HepG2 (cell line): ENCODE results near the gene WDR70. TPM values are rescaled to one million over a fixed set of nuclear protein-coding genes. Genes with fewer than 3 reads are reported as not detected.
"Not testable (repeated sequence)": the region's sequence is repeated elsewhere in the genome, so short reads cannot be mapped to it uniquely, and the experiment has no call there.

Experiments used
- ATAC-seq: fragments of 200-7000 bp; cut with Tn5 transposase; 3 replicates; pipeline ENCODE4 v1.9.1; 2020; ENCODE audit warnings: mild to moderate bottlenecking, moderate library complexity
- BruUV-seq: library from RNA; stranded (reverse); fragments of 400-500 nt; replicated peaks from 2 replicates; lab custom pipeline; 2021; lab: Mats Ljungman, UMichigan
- CTCF ChIA-PET: fragments of 300-600 bp; formaldehyde crosslinking; extraction: SDS; loops from one replicate; lab custom pipeline; 2021; ENCODE audit warnings: low total read pairs, inconsistent platforms, low intra/inter-chr PET ratio; lab: Yijun Ruan, JAX
- POLR2A ChIA-PET: fragments of 350-600 bp; sonication (Branson Sonifier 250); formaldehyde crosslinking; loops from one replicate; lab custom pipeline; 2020; ENCODE audit warnings: antibody characterized with exemption, inconsistent platforms; lab: Yijun Ruan, JAX
- DNase-seq: peaks from one replicate; pipeline ENCODE4 v3.0.0-alpha.2; 2015; ENCODE audit warnings: low spot score
- FAIRE-seq: peaks from 3 replicates; lab custom pipeline; 2011; peaks lifted over from hg19 to GRCh38; lab: Jason Lieb, UNC
- H2AFZ ChIP-seq: one replicate; pipeline ENCODE4 v1.6.1; 2011; ENCODE audit warnings: low read length, inconsistent platforms
- H3K27ac ChIP-seq: fragments of 300-600 bp; 3 replicates; pipeline ENCODE4 v1.8.0; 2011; ENCODE audit warnings: mixed run types, mild to moderate bottlenecking, mixed read lengths, low read length, inconsistent platforms; ENCODE audit not compliant: insufficient read depth; ENCODE audit errors: extremely low read length
- H3K27me3 ChIP-seq, 2 experiments: fragments of 200-600 bp in 1 of 2; 2 replicates in 1 of 2; 3 replicates in 1 of 2; pipeline versions ENCODE4 v1.6.0 to v1.8.0; 2011; ENCODE audit warnings: low read length in 2 of 2, mild to moderate bottlenecking in 2 of 2, moderate library complexity in 2 of 2, inconsistent platforms in 1 of 2; ENCODE audit not compliant: insufficient read depth in 2 of 2, control insufficient read depth in 1 of 2
- H3K36me3 ChIP-seq, 2 experiments: fragments of 200-600 bp in 1 of 2; replicated peaks in 1 of 2; 2 replicates in 1 of 2; 3 replicates in 1 of 2; pipeline versions ENCODE4 v1.5.1 to v1.8.0; 2011; ENCODE audit warnings: low read length in 2 of 2, inconsistent platforms in 1 of 2; ENCODE audit not compliant: insufficient read depth in 2 of 2, control insufficient read depth in 1 of 2
- H3K4me1 ChIP-seq: 2 replicates; pipeline ENCODE4 v1.5.1; 2012; ENCODE audit warnings: low read length, inconsistent platforms; ENCODE audit not compliant: insufficient read depth
- H3K4me2 ChIP-seq: 2 replicates; pipeline ENCODE4 v1.6.0; 2011; ENCODE audit warnings: low read depth, low read length, inconsistent platforms
- H3K4me3 ChIP-seq, 3 experiments: fragments of 200-600 bp in 1 of 3; sonication (generic), shearing (Covaris generic) in 1 of 3; replicated peaks in 1 of 3; 2 replicates each; pipeline ENCODE4 v1.5.1; 2011 to 2016; ENCODE audit warnings: low read length in 3 of 3, inconsistent platforms in 2 of 3, low read depth in 2 of 3, mild to moderate bottlenecking in 2 of 3, control low read depth in 1 of 3, mixed read lengths in 1 of 3; ENCODE audit not compliant: insufficient read depth in 1 of 3
- H3K79me2 ChIP-seq: one replicate; pipeline ENCODE4 v1.6.1; 2011; ENCODE audit warnings: low read length, inconsistent platforms; ENCODE audit not compliant: insufficient read depth
- H3K9ac ChIP-seq: 2 replicates; pipeline ENCODE4 v1.6.0; 2011; ENCODE audit warnings: mild to moderate bottlenecking, low read depth, low read length, inconsistent platforms; ENCODE audit not compliant: insufficient read depth
- H3K9me3 ChIP-seq: 2 replicates; pipeline ENCODE4 v1.5.1; 2012; ENCODE audit warnings: mild to moderate bottlenecking, low read length
- H4K20me1 ChIP-seq: 2 replicates; pipeline ENCODE4 v1.6.0; 2011; ENCODE audit warnings: inconsistent platforms, mild to moderate bottlenecking, low read length, moderate library complexity; ENCODE audit not compliant: insufficient read depth
- FOXA1 ChIP-seq, 2 experiments: fragments of 450-650 bp in 1 of 2; sonication (generic) in 1 of 2; formaldehyde crosslinking in 1 of 2; IDR thresholded peaks; 2 replicates each; pipeline versions ENCODE4 v1.4.0 to v1.6.1; 2016 to 2020; ENCODE audit warnings: missing genetic modification reagents in 1 of 2
- GZF1 ChIP-seq: sonication (generic); formaldehyde crosslinking; IDR thresholded peaks from 2 replicates; pipeline ENCODE4 v1.5.1; 2020; ENCODE audit warnings: mild to moderate bottlenecking, missing genetic modification reagents
- ISL2 ChIP-seq: sonication (generic); formaldehyde crosslinking; IDR thresholded peaks from 2 replicates; pipeline ENCODE4 v1.5.0; 2020; ENCODE audit warnings: missing genetic modification reagents
- POLR2G ChIP-seq: fragments of 200-400 bp; formaldehyde crosslinking; IDR thresholded peaks from 2 replicates; pipeline ENCODE4 v1.6.1; 2018; ENCODE audit warnings: mild to moderate bottlenecking, low read depth, low read length, moderate library complexity
- WGBS: methylation state at CpG from one replicate; pipeline ENCODE4 v1.1.6; 2017; ENCODE audit warnings: low lambda C conversion rate; 5-methylcytosine and 5-hydroxymethylcytosine counted together
- in situ Hi-C: cut with HindIII; loops from 2 replicates; pipeline ENCODE4 v1.10.0; 2017; ENCODE audit warnings: low pct_unique_long_range_greater_than_20kb; ENCODE audit not compliant: extremely low pct_ligation_motif_present
- intact Hi-C: fragments of 100-400 bp; cut with micrococcal nuclease; formaldehyde crosslinking; loops from one replicate; pipeline ENCODE4 v1.10.0; 2022; ENCODE audit not compliant: unreplicated experiment
- polyA plus RNA-seq, 8 experiments: library from polyadenylated mRNA; depleted of rRNA in 3 of 8; stranded (reverse) in 7 of 8; unstranded in 1 of 8; fragments of >200 nt; fragmentation: Illumina TruSeq in 4 of 8; extraction: Trizol in 4 of 8; gene quantifications; 2 replicates each; pipeline versions ENCODE4 v1.2.1 to v1.2.3, GENCODE V29; 2011 to 2016; ENCODE audit warnings: low read depth in 4 of 8, missing spikeins in 1 of 8, mixed read lengths in 1 of 8; ENCODE audit not compliant: insufficient read depth in 1 of 8
- total RNA-seq, 5 experiments: library from RNA; depleted of rRNA; stranded (reverse); fragments of >200 nt; fragmentation: Illumina TruSeq; extraction: Trizol; gene quantifications; 2 replicates each; pipeline ENCODE4 v1.2.3, GENCODE V29; 2016; ENCODE audit warnings: low read depth in 1 of 5
- TF ChIP-seq, protein P1 (sequence below): sonication (generic); formaldehyde crosslinking; IDR thresholded peaks from 2 replicates; pipeline ENCODE4 v1.4.0; 2020; ENCODE audit warnings: missing genetic modification reagents, borderline replicate concordance

WDR70 gene
- total and polyA plus RNA-seq, 2 of the 13 experiments (the other 11 are each of a cell fraction or from before 2014, with no cell fraction given): 14.6 to 30.6 TPM

DNA sequence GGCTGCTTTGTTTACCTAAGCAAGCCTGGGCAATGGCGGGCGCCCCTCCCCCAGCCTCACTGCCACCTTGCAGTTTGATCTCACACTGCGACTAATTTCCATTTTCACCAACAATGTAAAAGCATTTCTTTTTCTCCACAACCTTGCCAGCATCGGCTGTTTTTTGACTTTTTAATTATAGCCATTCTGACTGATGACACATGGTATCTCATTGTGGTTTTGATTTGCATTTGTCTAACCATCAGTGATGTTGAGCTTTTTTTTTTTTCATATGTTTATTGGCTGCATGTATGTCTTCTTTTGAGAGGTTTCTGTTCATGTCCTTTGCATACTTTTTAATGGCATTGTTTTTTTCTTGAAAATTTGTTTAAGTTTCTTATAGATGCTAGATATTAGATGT lies 300.8 kb downstream of the WDR70 start:
- intact Hi-C loops: not testable (repeated sequence)
- 85% methylated on average over 4 of the region's 4 CpGs for WGBS

DNA sequence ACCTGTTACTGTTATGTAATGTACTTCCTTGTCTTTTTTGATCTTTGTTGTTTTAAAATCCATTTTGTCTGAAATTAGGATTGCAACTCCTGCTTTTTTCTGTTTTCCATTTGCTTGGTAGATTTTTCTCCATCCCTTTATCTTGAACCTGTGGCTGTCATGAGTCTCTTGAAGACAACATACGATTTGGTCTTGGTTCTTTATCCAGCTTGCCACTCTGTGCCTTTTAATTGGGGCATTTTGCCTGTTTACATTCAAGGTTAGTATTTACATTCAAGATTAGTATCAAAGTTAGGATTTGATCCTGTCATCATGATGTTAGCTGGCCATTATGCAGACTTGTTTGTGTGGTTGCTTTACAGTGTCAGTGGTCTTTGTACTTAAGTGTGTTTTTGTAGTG lies 304.0 kb downstream of the WDR70 start:
- Histone ChIP-seq H3K79me2 (no peaks in the 10 kb centered on the region), H3K9me3 (peaks cover 8% of the 10 kb centered on the region), H2AFZ (no peak overlapping the region), H3K9ac (no peak overlapping the region), H3K4me2 (no peak overlapping the region), H3K27ac (no peak overlapping the region), H3K4me1 (no peaks in the 10 kb centered on the region), H3K4me3 (no peak overlapping the region), H3K36me3 (no peaks in the 10 kb centered on the region), H4K20me1 (no peaks in the 10 kb centered on the region), H3K27me3 (no peaks in the 10 kb centered on the region)
- WGBS: 94% methylated on average over 1 of the region's 1 CpG
- ChIA-PET POLR2A (no interaction called here), CTCF (no interaction called here)
- TF ChIP-seq POLR2G (no peak), ISL2 (CRISPR knock-in tag) (no peak), GZF1 (CRISPR knock-in tag) (no peak)
- in situ Hi-C loops (no loop called here), intact Hi-C loops (no loop called here)
- FAIRE-seq (no peak), DNase-seq (no peak), ATAC-seq (no peak)
- no TSS peak for BruUV-seq

More for the DNA sequence above, 300.8 kb downstream of the WDR70 start:
- H3K36me3 ChIP-seq; BruUV-seq; H4K20me1 ChIP-seq; in situ Hi-C loops; H3K9ac ChIP-seq; H3K4me3 ChIP-seq; H3K4me2 ChIP-seq; DNase-seq; FAIRE-seq; H2AFZ ChIP-seq; H3K9me3 ChIP-seq; H3K27me3 ChIP-seq; ATAC-seq; POLR2A ChIA-PET; H3K79me2 ChIP-seq; H3K4me1 ChIP-seq; CTCF ChIA-PET; H3K27ac ChIP-seq; TF ChIP-seq FOXA1 (IDR thresholded peaks at IDR 0.05): not testable (repeated sequence)
- TF ChIP-seq, protein P1, sequence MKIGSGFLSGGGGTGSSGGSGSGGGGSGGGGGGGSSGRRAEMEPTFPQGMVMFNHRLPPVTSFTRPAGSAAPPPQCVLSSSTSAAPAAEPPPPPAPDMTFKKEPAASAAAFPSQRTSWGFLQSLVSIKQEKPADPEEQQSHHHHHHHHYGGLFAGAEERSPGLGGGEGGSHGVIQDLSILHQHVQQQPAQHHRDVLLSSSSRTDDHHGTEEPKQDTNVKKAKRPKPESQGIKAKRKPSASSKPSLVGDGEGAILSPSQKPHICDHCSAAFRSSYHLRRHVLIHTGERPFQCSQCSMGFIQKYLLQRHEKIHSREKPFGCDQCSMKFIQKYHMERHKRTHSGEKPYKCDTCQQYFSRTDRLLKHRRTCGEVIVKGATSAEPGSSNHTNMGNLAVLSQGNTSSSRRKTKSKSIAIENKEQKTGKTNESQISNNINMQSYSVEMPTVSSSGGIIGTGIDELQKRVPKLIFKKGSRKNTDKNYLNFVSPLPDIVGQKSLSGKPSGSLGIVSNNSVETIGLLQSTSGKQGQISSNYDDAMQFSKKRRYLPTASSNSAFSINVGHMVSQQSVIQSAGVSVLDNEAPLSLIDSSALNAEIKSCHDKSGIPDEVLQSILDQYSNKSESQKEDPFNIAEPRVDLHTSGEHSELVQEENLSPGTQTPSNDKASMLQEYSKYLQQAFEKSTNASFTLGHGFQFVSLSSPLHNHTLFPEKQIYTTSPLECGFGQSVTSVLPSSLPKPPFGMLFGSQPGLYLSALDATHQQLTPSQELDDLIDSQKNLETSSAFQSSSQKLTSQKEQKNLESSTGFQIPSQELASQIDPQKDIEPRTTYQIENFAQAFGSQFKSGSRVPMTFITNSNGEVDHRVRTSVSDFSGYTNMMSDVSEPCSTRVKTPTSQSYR (CRISPR knock-in tag): peak; percentile 73; the same call in 1 of the 2 replicates
- TF ChIP-seq FOXA1 (CRISPR knock-in tag; IDR thresholded peaks at IDR 0.05): 0 out of 2 replicates have a peak, but pooled peaks have one; percentile 22
